RWPE1 (cell line): ENCODE results near the gene MCCC1.

ENCODE experiments used
- CTCF ChIA-PET: fragments of 350-600 bp; sonication (Branson Sonifier 250); formaldehyde crosslinking; extraction: SDS; loops from one replicate; lab custom pipeline; 2021; lab: Yijun Ruan, JAX
- POLR2A ChIA-PET: fragments of 400-600 bp; formaldehyde crosslinking; extraction: SDS; loops from one replicate; lab custom pipeline; 2020; ENCODE audit warnings: antibody characterized with exemption; ENCODE audit not compliant: low non-redundant PET; lab: Yijun Ruan, JAX
- DNase-seq: peaks from one replicate; pipeline ENCODE4 v3.0.0; 2012; ENCODE audit warnings: low spot score
- H3K27ac ChIP-seq: fragments of 450-650 bp; 2 replicates; pipeline ENCODE4 v1.5.1; 2017
- TF ChIP-seq, protein P1 (sequence below): fragments of 450-650 bp; conservative IDR thresholded peaks from 2 replicates; pipeline ENCODE4 v1.5.1; 2017; ENCODE audit warnings: low read depth, mild to moderate bottlenecking

The MCCC1 gene

DNA sequence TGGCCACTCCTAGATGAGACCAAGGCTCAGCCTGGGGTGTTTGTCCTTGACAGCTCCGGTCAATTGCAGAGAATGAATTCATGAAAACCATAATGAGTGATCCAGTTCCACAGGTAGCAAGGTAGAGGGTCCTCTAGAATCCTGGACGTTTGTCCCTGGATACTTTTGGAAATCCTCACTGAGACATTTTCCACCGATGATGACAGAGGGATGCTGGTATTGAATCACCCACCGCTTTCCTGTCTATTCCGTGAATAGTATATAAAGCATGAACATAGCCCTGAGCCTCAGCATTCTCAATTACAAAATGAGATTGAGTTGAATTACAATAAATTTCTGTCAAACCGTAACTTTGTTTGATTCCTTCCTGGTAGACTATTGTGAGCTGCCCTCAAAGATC lies 113.3 kb downstream of the MCCC1 start:
- no peak for DNase-seq
- ChIA-PET POLR2A (no interaction called here), CTCF (no interaction called here)
- H3K27ac ChIP-seq, result no peak overlapping the region
- TF ChIP-seq, protein P1, sequence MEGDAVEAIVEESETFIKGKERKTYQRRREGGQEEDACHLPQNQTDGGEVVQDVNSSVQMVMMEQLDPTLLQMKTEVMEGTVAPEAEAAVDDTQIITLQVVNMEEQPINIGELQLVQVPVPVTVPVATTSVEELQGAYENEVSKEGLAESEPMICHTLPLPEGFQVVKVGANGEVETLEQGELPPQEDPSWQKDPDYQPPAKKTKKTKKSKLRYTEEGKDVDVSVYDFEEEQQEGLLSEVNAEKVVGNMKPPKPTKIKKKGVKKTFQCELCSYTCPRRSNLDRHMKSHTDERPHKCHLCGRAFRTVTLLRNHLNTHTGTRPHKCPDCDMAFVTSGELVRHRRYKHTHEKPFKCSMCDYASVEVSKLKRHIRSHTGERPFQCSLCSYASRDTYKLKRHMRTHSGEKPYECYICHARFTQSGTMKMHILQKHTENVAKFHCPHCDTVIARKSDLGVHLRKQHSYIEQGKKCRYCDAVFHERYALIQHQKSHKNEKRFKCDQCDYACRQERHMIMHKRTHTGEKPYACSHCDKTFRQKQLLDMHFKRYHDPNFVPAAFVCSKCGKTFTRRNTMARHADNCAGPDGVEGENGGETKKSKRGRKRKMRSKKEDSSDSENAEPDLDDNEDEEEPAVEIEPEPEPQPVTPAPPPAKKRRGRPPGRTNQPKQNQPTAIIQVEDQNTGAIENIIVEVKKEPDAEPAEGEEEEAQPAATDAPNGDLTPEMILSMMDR, result no peak

DNA sequence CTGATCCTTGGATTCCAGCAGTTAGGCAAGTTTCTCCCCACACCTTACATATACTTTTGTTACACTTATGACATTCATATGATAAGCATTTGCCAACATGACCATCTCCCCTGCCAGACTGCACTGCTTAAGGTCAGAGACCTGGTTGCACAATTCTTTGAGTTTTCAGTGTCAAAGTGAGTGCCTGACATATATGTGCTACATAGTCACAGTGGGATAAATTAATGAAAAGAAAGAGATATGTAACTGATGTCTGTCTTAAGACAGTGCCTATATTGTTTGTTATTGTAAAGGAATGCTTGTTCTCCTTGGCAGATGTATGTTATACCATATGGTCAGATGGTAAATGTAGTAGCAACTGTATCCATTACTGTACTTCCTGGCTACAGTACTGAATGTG lies 115.4 kb downstream of the MCCC1 start:
- TF ChIP-seq, protein P1, result no peak
- no peak overlapping the region for H3K27ac ChIP-seq
- CTCF ChIA-PET, result no interaction called here
- DNase-seq, result no peak
- POLR2A ChIA-PET, result no interaction called here

DNA sequence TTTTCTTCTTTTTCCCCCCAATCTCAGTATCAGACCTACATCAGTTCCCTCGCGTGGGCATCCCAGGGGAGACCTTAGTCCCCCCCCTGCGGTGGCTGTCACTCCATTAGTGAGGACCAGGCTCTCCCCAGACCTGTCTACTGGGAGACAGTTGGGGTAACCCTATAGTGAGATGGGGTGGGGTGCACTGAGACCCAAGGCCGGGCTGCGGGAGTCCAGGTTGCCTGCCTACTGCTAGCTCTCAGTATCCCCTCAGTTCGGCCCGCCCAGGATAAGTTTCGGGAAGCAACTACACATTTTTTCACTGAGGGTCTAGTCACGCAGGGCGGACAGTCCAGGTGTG lies 118.3 kb downstream of the MCCC1 start:
- TF ChIP-seq, protein P1, result no peak
- ChIA-PET CTCF (no interaction called here), POLR2A (interaction anchor here (0.5 kb wide), 1 partner anchor 208 kb away, joined by 3 read pairs; no protein-coding TSS in a partner anchor)
- H3K27ac ChIP-seq, result peak overlapping the region; percentile 75
- no peak for DNase-seq

DNA sequence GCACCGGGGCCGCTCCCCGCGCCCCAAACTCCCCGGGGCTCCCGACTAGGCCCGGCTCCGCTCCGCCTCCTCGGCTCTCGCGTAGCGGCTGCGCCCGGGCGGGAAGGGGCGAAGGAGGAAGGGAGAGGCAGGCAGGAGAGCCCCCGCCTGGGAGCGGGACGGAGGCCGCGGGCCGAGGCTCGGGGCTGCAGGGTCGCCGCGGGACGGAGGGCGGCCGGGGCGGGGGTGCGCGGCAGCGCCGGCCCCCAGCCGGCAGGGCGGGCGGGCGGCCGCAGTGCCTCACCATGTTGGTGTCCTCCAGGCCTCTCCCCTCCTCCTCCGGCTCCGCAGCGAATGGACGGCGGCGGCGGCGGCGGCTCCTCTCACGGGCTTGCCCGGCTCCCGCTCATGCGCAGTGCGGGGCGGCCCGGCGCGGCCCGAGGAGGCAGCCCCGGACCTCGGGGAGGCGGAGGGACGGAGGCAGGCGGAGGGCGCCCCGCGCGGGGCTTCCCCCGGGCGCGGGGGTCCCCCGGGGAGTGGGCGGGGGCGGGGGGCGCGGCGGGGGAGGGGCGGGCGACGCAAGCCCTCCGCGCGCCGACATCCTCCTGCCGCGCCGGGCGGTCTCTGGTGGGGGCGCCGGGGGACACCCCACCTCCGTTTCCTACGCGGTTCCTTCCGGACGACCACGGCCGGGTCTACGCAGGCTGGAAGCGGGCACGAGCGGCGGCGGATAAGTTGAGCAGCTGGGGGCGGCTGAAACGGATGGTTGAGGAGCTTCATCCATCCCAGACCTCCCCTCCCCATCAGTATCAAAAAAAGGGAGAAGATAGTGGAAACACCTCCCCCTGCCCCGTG lies 118.9 kb downstream of the MCCC1 start, which contains the start of gene DCUN1D1:
TSS of gene DCUN1D1 (minus strand) at position 335 of the 834 bp plus-strand sequence. CDS start at position 286, 49 bp downstream.
- ChIA-PET CTCF (no interaction called here), POLR2A (no interaction called here)
- TF ChIP-seq, protein P1, result no peak
- peak within 1 kb of the TSS; percentile 75 for H3K27ac ChIP-seq
- peak; percentile 90 for DNase-seq

DNA sequence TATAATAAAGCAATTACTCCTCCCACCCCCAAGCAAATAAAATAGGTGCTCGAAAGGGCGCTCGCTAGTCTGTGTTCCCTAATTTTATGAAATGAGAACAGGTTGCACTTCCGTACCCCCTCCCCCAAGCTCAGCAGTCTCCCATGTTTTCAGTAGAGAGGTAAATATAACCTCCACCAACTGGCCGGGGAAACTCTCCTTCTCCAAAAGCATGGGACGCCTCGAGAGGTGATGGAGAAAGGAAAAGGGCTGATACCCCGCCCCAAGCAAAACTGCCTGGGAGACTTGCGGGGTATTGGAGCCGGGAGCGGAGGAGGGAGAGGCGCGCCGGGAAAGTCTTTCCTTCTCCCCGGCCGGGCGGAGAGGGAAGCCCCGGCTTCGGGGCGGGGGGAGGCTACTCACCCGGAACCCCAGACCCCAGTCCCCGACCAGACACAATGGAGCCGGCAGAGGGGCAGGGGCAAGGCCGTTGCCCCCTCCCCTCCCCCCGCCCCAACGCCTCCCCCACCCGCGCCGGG lies 119.6 kb downstream of the MCCC1 start:
- peak overlapping the region; percentile 75 for H3K27ac ChIP-seq
- peak; percentile 34 for DNase-seq
- ChIA-PET POLR2A (no interaction called here), CTCF (interaction anchor here (1.7 kb wide), 1 partner anchor 17 kb away, joined by 6 read pairs; no protein-coding TSS in a partner anchor)
- TF ChIP-seq, protein P1, result no peak

DNA sequence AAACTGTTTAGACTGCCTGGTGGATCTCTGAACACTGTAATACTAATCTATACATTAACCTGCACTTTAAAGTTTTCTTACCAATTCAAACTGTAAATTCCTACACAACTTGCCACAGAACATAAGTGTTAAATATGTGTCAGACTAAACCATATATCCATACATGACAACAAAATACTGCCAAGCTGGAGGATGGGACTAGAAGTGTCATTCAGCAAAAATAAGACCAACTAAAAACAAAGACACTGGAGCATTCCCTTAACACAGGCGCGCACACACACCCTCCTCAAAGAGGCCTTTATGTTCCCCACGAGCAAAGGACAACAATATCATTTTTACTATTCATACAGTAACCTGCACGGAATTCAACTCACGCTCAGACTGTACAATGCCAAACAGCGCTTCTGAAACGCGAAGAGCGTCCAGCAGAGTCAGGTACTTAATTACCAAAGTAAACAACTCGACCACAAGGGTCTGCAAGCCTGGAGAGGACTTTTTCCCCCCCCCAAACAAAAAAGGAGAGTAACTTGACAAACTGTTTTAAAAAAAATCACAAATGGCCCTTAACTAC lies 120.1 kb downstream of the MCCC1 start:
- DNase-seq, result no peak
- TF ChIP-seq, protein P1, result no peak
- H3K27ac ChIP-seq, result no peak overlapping the region
- ChIA-PET CTCF (interaction anchor here (1.7 kb wide), 1 partner anchor 16 kb away, joined by 6 read pairs; no protein-coding TSS in a partner anchor), POLR2A (no interaction called here)
